22Rv1 (cell line): ENCODE data around the gene VIL1.

Source experiments
- ZFX ChIP-seq: fragments of 450-650 bp; IDR thresholded peaks from 2 replicates; pipeline ENCODE4 v1.6.1; 2017; ENCODE audit warnings: antibody characterized with exemption, borderline replicate concordance
- TF ChIP-seq, protein P1 (sequence below): fragments of 450-650 bp; IDR thresholded peaks from 2 replicates; pipeline ENCODE4 v1.5.1; 2017; ENCODE audit warnings: mild to moderate bottlenecking

DNA sequence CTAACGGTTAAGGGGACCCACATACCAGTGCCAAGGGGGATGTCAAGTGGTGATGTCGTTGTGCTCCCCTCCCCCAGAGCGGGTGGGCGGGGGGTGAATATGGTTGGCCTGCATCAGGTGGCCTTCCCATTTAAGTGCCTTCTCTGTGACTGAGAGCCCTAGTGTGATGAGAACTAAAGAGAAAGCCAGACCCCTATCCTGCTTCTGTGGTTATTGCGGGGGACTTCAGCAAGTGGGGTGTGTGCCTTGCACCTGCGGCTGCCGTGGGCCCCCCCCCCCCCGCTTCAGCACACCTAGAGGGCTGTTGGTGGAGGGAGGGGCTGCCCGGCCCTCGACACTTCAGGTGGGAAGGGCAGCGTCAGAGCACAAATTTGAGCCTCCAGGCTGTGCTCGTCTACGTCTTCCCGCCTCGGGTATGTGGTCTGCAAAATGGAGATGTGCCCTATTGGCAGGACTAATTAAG lies 13.1 kb upstream of the VIL1 start:
- TF ChIP-seq, protein P1, sequence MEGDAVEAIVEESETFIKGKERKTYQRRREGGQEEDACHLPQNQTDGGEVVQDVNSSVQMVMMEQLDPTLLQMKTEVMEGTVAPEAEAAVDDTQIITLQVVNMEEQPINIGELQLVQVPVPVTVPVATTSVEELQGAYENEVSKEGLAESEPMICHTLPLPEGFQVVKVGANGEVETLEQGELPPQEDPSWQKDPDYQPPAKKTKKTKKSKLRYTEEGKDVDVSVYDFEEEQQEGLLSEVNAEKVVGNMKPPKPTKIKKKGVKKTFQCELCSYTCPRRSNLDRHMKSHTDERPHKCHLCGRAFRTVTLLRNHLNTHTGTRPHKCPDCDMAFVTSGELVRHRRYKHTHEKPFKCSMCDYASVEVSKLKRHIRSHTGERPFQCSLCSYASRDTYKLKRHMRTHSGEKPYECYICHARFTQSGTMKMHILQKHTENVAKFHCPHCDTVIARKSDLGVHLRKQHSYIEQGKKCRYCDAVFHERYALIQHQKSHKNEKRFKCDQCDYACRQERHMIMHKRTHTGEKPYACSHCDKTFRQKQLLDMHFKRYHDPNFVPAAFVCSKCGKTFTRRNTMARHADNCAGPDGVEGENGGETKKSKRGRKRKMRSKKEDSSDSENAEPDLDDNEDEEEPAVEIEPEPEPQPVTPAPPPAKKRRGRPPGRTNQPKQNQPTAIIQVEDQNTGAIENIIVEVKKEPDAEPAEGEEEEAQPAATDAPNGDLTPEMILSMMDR = no peak
- no peak for TF ChIP-seq ZFX
